LoVo (cell line): ENCODE results near the gene SH3BP1.

Source experiments
- DNase-seq: peaks from one replicate; pipeline ENCODE4 v3.0.0-alpha.2; 2016; ENCODE audit warnings: low spot score

Gene SH3BP1

DNA sequence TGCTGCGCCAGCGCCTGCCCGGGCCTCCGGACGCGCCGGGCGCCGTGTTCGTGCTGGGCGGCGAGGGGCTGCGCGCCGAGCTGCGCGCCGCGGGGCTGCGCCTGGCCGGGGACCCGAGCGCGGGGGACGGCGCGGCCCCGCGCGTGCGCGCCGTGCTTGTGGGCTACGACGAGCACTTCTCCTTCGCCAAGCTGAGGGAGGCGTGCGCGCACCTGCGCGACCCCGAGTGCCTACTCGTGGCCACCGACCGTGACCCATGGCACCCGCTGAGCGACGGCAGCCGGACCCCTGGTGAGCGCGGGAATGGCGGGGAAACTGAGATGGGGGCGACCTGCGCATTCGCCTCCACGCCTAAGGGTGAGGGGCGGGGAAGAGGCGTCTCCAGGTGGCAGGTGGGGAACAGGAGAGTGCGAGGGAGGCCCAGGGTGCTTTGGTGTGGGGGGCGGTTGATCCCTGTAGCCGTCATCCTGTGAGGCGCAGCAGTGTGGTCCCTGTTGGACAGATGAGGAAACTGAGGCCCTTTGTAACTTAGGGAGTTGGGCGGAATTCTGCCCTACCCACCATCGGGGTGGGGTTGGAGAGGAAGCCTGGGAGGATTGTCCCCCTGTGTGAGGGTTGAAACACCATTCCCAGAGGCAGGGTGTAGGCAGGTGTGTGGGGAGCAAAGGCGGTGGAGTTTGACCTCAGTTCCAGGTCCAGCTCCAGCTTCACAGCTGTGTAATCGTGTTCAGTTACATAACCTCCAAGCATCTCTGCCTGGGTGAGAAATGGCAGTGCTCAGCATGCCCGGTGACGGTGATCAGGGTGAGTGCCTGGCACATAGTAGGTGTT, 19.8 kb downstream of the SH3BP1 start:
- no peak for DNase-seq

DNA sequence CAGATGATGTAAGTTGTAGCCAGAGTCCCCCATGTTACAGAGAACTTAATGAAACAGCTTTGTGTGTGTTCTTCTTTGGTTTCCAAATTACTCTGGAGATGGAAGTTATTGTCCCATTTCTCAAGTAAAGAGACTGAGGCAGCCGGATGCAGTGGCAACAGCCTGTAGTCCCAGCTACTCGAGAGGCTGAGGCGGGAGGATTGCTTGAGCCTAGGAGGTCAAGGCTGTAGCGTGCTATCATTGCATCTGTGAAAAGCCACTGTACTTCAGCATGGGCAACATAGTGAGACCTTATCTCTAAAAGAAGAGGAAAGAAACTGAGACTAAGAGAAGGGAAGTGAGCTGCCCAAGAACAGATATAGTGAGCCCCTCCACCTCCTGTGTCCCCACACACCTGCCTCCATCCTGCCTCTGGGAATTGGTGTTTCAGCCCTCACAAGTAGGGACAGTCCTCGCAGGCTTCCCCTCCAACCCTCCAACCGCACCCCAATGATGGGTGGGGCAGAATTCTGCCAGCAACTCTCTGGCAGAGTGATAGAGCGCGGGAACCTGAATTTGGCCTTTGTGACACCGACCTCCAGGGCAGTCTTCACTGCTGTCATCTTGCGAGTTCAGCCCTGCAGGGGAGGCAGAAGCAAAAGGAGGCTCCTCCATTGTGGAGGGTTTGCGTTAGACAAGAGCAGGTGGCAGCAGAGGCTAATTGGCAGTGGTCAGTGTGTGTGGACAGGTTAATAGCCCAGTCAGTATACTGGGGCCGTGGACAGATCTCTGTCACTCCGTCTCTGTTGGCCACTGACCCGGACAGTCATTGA, 20.6 kb downstream of the SH3BP1 start:
- no peak for DNase-seq

DNA sequence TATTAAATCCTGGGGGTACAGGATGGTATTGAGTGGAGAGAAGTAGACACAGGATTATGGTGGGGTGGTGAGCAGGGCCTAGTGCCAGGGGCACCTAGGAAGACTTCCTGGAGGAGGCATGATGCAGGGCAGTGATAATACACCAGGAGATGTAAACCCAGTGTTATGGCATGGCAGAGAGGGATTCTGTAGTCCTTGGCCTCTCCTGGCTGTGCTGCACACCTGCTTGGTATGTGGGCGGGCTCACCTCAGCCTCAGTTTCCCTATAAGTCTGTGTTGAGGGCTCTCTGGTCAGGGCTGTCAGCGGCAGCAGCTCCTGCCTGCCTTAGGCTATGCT, 21.2 kb downstream of the SH3BP1 start:
- DNase-seq: no peak

DNA sequence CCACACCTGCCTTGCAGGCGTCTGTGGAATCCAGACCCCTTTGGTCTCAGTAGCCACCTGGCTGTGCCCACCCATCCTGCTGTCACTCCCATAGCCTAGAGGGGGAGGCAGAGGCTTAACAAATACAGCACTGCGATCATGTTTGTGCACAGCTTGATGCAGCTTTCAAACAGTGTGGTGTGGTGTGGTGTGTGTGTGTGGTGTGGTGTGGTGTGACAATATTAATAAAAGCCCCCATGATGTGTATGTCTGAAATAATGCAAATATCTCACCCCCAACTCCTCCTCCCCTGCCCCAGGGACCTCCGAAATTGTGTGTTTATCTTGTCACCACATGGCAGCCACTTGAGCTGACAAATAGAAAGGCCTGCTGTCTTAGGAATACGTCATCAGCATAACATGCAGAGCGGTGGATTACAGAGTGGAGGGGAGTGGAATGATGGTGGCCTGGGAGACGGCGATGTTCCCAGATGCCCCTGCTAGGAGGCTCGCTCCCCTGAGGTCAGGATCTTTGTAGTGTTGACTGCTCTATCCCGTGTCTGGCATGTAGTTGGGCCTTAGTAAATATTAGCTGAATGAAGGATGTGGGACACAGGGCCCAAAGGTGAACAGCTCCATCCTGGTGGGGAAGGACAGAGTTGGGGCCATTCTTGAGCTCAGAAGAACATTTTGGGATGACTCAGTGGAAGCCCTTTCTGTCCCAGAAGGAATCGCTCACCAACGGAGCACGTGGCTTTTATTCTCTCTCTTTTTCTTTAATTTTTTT, 21.9 kb downstream of the SH3BP1 start:
- DNase-seq: no peak

DNA sequence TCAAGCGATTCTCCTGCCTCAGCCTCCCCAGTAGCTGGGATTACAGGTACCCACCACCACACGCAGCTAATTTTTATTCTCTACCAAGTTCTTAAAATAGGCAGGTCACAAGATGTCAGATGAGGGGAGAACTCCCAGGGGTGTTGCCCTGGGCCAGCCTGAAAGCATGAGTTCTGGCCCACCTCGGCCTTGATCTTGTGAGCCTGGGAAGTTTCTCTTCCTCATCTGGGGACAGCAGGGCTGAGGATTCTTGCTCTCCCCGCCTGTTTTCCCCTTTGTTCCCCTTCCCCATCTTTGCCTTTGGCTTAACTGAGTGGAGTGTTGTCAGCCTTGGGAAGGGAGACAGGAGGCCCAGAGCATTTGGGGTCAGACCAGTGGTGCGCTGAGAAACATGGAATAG, 22.6 kb downstream of the SH3BP1 start:
- no peak for DNase-seq

DNA sequence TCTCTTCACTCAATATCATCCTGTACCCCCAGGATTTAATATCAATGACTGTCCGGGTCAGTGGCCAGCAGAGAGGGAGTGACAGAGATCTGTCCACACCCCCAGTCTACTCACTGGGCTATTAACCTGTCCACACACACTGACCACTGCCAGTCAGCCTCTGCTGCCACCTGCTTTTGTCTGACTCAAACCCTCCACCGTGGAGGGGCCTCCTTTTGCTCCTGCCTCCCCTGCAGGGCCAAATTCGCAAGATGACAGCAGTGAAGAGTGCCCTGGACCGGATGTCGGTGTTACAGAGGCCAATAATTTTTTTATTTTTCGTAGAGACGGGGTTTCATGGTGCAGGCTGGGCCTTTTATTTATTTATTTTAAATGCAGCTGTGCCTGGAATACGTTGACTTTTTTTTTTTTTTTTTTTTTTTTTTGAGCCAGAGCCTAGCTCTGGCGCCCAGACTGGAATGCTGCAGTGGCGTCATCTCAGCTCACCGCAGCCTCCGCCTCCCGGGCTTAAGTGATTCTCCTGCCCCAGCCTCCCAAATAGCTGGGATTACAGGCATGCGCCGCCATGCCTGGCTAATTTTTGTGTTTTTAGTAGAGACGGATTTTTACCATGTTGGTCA, 24.2 kb downstream of the SH3BP1 start:
- no peak for DNase-seq

DNA sequence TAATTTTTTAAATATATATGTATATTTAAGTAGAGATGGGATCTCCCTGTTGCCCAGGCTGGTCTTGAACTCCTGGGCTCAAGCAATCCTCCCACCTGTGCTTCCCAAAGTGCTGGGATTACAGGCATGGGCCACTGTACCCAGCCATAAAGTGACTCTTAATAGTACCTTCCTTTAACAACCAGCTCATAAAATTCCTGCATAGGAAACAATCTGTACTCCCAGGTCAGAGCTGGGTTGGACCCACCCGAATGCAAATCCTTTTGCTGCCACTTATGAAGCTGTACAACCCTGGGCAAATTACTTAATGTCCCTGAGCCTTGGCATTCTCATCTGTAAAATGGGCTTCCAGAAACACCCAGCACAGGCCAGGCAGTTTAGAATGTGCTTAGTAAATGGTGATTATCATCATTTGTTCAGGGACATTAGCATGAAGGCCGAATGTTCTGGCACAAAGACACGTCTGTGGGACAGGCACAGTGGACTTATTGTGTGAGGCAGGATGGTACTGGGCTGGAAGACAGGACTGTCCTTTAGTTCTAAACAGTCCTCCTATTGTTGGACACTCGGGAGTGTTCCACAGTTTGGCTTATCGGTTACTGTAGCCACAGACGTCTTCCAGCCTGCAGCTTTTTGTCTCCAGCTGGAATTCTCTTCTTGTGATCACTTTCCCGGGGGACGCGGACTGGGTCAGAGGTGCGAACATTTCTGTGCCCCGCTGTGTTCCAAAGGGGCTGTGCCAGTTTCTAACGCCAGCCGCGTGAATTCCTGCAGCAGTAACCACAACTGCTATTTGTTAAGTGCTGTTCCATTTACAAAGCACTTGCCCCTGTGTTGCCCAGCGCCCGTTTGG, 25.0 kb downstream of the SH3BP1 start:
- no peak for DNase-seq

DNA sequence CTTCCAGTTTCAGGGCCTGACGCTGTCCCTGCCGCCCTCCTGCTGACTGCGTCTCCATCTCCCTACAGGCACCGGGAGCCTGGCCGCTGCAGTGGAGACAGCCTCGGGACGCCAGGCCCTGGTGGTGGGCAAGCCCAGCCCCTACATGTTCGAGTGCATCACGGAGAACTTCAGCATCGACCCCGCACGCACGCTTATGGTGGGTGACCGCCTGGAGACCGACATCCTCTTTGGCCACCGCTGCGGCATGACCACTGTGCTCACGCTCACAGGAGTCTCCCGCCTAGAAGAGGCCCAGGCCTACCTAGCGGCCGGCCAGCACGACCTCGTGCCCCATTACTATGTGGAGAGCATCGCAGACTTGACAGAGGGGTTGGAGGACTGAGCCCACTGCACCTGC, 26.0 kb downstream of the SH3BP1 start:
- DNase-seq: no peak

DNA sequence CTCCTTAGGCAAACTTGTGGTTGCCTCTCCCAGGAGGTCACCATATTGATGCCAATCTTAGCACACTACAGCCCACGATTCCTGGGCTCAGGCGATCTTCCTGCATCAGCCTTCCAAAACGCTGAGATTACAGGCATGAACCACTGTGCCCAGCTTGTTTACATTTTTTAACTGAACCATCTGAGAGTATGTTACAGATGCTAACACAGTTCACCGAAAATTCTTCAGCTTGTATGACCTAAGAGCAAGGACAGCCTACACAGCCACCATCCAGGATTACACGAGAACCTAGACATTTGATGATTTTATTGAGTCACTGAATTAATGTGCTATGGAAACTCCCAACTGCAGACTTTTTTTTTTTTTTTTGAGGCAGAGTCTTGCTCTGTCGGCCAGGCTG, 30.1 kb downstream of the SH3BP1 start:
- DNase-seq: no peak

DNA sequence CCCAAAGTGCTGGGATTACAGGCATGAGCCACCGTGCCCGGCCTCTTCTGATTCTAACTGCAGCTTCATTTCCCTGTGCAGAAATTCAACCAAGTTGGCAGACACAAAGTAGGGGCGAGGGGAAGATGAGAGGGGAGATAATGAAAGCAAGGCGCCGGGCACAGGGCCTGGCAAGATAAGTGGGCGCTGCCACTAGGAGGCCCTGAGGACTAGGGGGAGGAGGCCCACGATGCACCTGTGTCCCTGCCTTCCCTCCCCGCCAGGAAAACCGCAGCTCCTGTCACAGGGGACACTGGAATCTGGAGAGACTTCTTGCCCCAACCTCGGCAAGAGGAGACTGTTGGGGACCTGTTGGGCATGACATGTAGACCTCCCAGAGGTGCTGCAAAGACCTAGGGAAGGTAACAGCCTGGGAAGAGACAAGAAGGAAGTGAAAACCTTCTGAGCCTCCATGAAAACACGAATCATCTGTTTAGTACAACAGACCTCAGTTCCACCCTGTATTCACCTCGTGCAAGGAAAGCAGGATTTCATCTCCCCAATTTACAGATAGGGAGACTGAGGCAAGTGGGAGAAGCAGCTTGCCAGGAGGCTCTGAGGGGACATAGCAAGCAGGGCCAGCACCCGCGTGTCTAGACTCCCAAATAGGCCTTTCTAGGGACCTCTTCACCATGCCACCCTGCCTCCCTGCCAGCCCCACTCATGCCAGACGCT, 32.9 kb downstream of the SH3BP1 start:
- no peak for DNase-seq

DNA sequence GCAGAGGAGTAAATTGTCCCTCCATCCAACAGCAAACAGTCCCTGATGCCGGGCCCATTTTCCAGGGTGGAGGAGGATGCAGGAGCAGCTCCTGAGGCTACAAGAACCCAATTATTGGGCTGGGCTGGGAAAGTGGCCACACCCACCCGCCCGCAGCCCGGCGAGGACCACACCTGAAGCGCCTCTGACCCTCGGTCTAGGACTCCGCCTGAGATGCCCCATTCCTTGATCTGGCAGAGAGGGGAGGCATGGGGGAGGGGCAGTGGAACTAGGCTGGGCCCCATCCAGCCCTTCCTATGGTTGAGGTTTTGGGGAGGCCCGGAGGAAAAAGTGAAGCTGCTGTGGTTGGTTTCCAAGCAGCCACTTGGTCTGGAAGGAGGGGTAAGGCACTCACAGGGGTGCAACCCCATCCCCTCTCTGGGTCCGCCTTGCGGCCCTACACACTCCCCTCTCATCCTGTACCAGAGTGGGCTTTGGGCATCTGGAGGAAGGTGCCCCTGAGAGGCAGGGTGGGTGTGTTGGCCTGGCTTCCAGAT, 33.5 kb downstream of the SH3BP1 start:
- DNase-seq: no peak

DNA sequence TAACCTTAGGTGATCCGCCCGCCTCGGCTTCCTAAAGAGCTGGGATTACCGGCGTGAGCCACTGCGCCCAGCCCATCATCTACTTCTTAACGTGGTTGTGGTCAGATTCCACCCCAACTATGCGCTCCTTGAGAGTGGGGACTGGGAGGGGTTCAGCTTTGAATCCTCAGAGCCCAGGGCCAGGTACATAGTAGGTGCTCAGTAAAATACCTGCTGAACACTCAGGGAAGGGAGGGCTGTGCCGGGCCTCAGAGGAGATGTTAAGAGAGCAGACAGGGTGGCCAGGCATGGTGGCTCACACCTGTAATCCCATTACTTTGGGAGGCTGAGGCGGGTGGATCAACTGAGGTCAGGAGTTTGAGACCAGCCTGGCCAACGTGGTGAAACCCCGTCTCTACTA, 34.8 kb downstream of the SH3BP1 start:
- no peak for DNase-seq

DNA sequence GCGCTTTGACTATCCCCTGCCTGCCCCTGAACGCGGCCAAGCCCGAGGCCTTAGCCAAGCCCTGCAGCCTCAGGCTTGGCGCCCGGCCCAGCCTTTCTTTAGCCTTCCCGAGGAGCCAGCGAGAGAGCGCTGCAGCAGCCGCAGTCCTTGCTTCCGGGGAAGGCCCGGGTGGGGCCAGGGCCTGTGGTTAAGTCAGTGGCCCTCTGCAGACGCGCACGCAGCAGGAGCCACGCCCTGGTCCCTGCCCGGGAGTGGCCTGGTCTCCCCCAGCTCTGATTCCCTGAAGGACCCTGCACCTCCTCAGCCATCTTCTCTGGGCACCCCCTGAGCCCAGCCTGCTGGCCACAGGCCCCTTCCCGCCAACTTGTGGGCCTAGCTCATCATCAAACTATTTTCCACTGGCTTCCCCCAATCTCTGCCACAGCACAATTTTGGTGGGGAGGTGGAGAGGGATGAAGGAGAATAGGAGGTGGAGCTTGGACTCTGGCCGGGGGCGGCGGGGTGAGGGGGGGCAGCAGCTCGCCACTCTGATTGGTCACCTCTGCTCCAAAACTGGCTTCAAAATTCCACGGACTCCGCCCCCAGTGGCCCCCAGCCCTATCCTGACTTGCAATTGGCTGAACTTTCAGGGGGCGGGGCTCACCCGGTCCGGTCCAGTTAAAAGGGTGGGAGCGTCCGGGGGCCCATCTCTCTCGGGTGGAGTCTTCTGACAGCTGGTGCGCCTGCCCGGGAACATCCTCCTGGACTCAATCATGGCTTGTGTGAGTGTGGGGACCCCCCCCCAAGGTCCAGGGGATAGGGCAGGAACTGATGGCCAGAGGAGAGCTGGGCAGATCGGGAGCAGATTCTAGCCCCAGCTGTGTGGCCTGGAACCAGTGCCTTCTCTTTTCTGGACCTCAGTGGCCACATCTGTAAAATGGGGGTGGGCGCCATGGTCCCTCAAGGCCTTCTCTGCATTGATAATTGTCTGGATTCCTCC, 35.8 kb downstream of the SH3BP1 start, which contains the start of gene LGALS1:
Gene LGALS1, plus strand, starts transcription at position 686 of the 979 bp plus-strand sequence. Its CDS starts 67 bp downstream, at position 753.
- peak; percentile 69 for DNase-seq

DNA sequence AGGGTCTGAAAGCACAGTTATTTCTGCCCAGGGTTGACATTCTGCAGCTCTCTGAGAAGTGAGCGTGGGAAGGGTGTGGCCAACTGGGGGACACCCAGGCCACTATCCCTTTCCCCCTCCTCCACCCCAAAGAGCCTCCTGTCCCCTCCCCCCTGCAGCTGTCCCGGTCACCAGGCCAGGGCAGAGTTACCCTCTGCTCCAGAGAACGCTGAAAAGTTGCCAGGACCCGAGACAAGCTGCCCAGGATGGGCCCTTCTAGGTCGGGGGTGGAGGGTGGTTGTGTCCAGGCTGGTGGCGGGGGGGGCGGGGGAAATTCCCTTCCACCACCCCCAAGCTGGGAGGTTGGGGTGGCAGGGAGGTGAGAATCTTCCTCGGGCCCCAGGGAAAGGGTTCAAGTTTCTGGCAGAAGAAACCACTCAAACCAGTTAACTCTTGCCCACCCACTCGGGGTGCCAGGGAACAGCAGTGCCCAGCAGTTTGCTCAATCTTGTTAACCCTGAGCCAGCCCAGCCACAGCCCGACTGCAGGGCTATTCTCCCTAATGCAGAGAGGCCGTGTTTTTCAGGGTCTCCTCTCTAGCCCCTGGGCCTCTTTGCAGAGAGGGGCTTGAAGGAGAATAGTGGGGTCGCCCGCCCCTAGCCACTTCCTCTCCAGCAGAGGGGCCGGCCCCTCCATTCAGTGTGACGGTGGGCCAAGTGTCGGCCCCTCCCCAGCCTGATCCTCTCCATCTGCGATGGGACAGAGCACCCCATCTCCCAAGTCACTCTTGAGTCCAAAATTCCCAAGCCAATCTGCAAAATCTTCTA, 36.7 kb downstream of the SH3BP1 start:
- no peak for DNase-seq

DNA sequence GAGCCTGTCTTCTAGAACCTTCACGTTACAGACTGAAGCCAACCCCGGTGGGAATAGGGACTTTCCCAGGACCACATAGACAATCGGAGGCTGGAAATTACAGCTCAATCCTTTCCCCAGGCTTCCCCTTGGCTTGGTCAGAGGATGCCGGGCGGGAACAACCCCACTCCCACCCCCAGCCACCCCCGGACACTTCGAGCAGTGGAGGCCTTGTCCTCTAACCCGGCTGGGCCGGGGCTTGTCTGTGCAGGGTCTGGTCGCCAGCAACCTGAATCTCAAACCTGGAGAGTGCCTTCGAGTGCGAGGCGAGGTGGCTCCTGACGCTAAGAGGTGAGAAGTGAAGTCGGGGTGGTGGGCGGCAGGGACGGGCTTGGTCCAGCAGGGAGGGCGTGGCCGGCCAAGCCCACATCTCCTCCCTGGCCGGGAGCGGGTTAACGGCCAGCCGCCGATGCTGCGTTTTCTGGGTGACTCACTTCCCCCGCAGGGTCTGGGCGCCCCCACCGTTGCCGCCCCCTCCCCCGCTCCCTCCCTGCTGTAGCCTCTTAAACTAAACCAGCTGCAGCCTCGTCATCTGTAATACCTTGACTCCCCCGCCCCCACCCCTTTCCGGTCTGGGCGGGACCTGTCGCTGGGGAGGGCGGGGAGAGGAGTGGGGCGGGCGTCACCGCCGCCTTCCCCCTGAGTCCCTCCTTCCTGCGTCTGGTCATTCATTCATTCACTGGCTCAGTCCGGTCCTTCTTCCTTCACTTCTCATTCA, 37.4 kb downstream of the SH3BP1 start:
- peak; percentile 59 for DNase-seq

DNA sequence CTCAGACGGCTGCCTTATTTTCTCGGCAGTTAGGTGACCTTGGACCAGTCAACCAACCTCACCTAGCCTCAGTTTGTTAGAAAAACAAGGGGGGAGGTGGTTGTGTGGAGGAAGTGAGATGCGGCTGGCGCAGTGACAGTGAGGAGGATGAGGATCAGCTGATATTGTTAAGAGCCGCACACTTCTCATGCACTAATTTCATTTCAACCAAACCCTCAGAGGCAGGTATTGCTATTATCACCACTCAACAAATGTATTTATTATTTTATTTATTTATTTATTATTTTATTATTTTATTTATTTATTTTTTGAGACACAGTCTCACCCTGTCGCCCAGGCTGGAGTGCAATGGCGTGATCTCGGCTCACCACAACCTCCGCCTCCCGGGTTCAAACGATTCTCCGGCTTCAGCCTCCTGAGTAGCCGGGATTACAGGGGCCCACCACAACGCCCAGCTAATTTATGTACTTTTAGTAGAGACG, 38.1 kb downstream of the SH3BP1 start:
- no peak for DNase-seq

DNA sequence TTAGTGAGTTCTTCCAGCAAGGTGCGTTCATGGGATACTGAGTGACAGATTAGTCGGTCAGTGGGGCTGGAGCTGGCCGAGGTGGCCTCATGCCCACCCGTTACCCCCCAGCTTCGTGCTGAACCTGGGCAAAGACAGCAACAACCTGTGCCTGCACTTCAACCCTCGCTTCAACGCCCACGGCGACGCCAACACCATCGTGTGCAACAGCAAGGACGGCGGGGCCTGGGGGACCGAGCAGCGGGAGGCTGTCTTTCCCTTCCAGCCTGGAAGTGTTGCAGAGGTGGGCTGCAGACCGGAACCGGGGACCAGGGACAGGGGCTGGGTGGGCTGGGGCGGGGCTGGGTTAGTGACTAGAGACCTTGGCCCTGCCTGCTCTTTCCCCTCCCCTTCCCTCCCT, 38.9 kb downstream of the SH3BP1 start:
- no peak for DNase-seq
